Activated T-cell treated with anti-CD3 and anti-CD28 coated beads, Interleukin-2, amount 50 U/mL, for 4 hours (primary cell): ENCODE measurements around the gene INF2. TPM values are rescaled to one million over a fixed set of nuclear protein-coding genes. Genes with fewer than 3 reads are reported as not detected.
"Not testable (repeated sequence)": the region's sequence is repeated elsewhere in the genome, so short reads cannot be mapped to it uniquely, and the experiment has no call there.

Experiments
- ATAC-seq, 2 donors: fragments of 200-7000 bp; cut with Tn5 transposase; one replicate each; pipeline ENCODE4 v1.10.0; 2021
- DNase-seq: peaks from one replicate; pipeline ENCODE4 v3.0.0-alpha.2; 2020
- H3K27me3 Mint-ChIP-seq: one replicate; pipeline ENCODE4 v1.8.0; 2021; ENCODE audit warnings: low read depth, mixed read lengths
- H3K36me3 Mint-ChIP-seq: one replicate; pipeline ENCODE4 v1.8.0; 2022; ENCODE audit warnings: mixed read lengths; ENCODE audit not compliant: insufficient read depth
- H3K4me1 Mint-ChIP-seq: one replicate; pipeline ENCODE4 v1.8.0; 2021; ENCODE audit warnings: low read depth, mixed read lengths
- H3K4me3 Mint-ChIP-seq: one replicate; pipeline ENCODE4 v1.8.0; 2021; ENCODE audit warnings: mild to moderate bottlenecking, moderate library complexity, mixed read lengths
- H3K9me3 Mint-ChIP-seq: one replicate; pipeline ENCODE4 v1.8.0; 2021; ENCODE audit warnings: mixed read lengths
- total RNA-seq, 3 donors: library from RNA; stranded (reverse); gene quantifications; one replicate each; pipeline ENCODE4 v1.2.1, GENCODE V29; 2021

INF2 gene
- total RNA-seq, 3 donors from 2014 or later: 51.8 to 54.9 (median 54.5) TPM

DNA sequence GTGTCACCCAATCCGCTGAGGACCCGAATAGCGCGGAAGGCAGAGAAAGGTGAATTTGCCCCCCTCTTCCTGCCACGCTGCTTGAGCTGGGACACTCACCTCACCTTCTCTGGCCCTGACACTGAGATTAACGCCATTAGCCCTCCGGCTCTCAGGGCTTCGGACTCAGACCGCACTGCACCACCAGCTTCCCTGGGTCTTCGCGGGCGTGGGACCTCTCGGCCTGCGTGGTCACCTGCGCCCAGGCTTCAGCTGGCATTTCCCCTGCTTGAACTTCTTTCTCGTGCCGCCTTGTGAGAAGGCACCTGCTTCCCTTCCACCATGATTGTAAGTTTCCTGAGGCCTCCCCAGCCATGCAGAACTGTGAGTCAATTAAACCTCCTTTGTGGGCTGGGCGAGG, 26.9 kb upstream of the INF2 start:
- H3K36me3 Mint-ChIP-seq, DNase-seq, ATAC-seq, H3K9me3 Mint-ChIP-seq, H3K4me3 Mint-ChIP-seq: not testable (repeated sequence)
- Mint-ChIP-seq H3K27me3 (peaks cover 24% of the 10 kb centered on the region), H3K4me1 (peaks cover 35% of the 10 kb centered on the region)

DNA sequence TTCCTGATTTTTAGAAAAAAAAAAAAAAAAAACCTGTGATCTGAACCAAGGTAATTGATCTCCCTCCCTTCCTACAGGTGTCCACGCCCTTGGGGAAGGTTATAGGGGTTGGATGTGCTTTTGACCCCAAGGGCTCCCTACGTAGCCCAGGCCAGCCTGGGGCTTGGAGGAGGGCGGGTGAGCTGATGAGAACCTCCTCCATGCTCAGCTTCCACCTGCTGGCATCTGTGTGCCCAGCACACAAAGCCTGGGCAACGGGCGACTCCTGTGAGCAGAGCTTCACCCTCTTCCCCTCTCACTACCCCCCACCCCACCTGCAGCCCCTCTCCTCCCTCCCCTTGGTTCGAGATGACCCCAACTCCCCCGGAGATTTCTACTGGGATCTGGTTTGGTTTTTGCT, 25.3 kb upstream of the INF2 start:
- DNase-seq: no peak
- Mint-ChIP-seq H3K4me3 (no peak overlapping the region), H3K27me3 (peaks cover 24% of the 10 kb centered on the region), H3K36me3 (no peaks in the 10 kb centered on the region), H3K9me3 (peaks cover 6% of the 10 kb centered on the region), H3K4me1 (peaks cover 27% of the 10 kb centered on the region)
- ATAC-seq: no peak

DNA sequence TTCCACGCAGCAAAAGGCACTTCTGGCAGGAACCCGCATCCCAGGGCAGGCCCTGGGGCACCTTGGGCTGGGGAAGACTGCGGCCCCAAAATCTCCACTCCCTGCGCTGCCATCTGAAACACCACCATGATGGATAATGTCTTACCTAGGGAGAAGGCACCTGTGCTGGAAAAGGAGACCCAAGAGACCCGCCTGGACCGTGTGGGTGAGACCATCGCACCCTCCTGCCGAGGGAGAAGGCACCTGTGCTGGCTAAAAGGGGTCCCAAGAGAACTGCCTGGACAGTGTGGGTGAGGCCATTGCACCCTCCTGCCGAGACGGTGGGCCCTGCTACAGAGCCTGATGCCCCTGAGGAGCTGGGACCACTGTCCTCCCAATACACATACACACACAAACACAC, 24.8 kb upstream of the INF2 start:
- H3K9me3 Mint-ChIP-seq: peaks cover 6% of the 10 kb centered on the region
- peaks cover 24% of the 10 kb centered on the region for H3K27me3 Mint-ChIP-seq
- H3K4me1 Mint-ChIP-seq: peaks cover 27% of the 10 kb centered on the region
- no peak for ATAC-seq
- no peaks in the 10 kb centered on the region for H3K36me3 Mint-ChIP-seq
- no peak overlapping the region for H3K4me3 Mint-ChIP-seq
- no peak for DNase-seq

DNA sequence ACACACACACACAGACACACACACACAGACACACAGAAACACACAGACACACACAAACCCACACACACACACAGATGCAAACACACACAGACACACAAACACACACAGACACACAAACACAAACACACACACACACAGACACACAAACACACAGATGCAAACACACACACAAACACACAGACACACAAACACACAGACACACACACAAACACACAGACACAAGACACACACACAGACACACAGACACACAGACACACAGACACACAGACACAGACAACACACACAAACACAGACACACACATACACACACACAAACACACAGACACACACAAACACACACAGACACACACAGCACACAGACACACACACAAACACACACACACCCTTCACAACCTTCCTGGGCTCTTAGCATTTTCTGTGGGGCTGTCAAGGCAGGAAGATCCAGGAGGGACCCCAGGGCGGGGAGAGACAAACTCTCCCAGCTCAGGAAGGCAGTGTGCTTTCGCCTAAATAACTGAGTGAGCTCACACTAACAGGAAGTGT, 24.2 kb upstream of the INF2 start:
- DNase-seq (no peak), ATAC-seq (peak; percentile 16 to 33)
- Mint-ChIP-seq H3K4me1 (peaks cover 27% of the 10 kb centered on the region), H3K9me3 (peaks cover 6% of the 10 kb centered on the region), H3K4me3 (peak overlapping the region; percentile 27), H3K27me3 (peaks cover 24% of the 10 kb centered on the region), H3K36me3 (no peaks in the 10 kb centered on the region)

DNA sequence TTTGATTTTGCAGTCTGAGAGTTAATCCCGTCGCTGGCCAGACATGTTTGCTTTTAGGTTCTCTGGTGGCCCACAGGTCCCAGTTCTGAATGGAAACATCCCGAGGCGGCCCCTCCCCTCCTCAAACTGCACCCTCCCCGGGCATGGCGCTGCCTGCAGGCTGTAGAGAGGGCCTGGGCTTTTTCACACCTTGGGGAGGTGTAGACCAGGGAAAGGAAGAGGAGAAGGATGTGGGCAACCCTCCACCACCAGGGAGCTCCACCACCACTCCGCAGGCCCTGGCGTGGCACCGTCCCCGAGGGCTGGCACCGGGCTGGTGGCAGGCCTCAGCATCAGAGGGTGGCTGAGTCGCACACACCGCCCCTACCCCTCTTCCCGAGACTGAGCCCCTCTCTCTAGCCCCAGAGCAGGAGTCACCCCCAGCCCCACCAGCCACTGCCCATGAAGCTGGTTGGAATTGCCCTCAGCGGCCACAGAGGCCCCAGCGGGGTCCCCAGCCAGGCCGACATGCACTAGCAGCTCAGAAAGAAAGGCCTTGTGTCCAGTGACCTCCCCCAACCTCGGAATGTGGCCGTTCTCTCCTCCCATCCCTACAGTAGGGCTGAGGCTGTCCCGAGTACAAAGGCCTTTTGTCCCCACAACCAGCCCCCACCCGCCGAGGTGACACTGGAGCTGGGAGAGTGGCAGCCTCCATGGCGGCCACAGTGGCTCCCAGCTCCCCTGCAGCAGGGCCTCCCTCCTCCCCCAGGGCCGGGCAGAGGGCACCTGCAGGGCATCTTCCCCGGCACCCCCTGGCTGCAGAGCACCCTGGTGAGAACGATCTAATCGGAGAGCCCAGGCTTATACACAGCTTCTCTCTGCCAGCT, 23.5 kb upstream of the INF2 start:
- peaks cover 6% of the 10 kb centered on the region for H3K9me3 Mint-ChIP-seq
- peaks cover 18% of the 10 kb centered on the region for H3K27me3 Mint-ChIP-seq
- H3K36me3 Mint-ChIP-seq: no peaks in the 10 kb centered on the region
- H3K4me1 Mint-ChIP-seq: peaks cover 26% of the 10 kb centered on the region
- ATAC-seq (peak; percentile 77 to 86), DNase-seq (peak; percentile 40)
- peak overlapping the region; percentile 27 for H3K4me3 Mint-ChIP-seq

DNA sequence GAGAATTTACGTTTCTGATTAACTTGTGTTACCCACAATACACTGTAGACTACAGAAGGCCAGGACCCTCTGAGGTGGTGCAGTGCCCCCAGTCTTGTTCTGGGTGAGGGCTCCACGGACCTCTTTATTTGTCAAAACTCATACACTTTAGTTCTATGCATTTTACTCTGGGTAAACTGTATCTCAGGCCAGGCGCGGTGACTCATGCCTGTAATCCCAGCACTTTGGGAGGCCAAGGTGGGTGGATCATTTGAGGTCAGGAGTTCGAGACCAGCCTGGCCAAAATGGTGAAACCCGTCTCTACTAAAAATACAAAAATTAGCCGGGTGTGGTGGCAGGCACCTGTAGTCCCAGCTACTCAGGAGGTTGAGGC, 22.9 kb upstream of the INF2 start:
- not testable (repeated sequence) for ATAC-seq

DNA sequence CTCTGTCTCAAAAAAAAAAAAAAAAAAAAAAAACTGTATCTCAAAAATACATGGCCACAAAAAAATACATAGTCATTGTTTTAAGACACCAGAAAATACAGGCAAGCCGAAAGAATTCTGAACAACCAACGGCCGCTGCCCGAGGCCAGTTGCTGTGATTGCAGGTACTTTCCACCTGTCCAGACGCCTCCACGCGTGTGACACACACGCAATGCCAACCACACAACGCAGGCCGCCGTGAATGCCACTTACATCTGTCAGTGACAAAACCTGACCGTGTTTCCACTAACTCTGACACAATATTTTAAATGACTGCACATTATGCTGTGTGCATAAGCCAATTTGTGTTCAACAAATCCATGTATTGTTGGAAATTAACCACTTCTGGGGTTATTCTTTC, 22.4 kb upstream of the INF2 start:
- peaks cover 11% of the 10 kb centered on the region for H3K27me3 Mint-ChIP-seq
- H3K36me3 Mint-ChIP-seq: no peaks in the 10 kb centered on the region
- no peak overlapping the region for H3K4me3 Mint-ChIP-seq
- ATAC-seq (no peak), DNase-seq (no peak)
- no peaks in the 10 kb centered on the region for H3K9me3 Mint-ChIP-seq
- H3K4me1 Mint-ChIP-seq: peaks cover 26% of the 10 kb centered on the region

More for the DNA sequence above, 22.9 kb upstream of the INF2 start:
- Mint-ChIP-seq H3K4me1 (peaks cover 26% of the 10 kb centered on the region), H3K27me3 (peaks cover 13% of the 10 kb centered on the region)
- H3K36me3 Mint-ChIP-seq, DNase-seq, H3K9me3 Mint-ChIP-seq, H3K4me3 Mint-ChIP-seq: not testable (repeated sequence)

DNA sequence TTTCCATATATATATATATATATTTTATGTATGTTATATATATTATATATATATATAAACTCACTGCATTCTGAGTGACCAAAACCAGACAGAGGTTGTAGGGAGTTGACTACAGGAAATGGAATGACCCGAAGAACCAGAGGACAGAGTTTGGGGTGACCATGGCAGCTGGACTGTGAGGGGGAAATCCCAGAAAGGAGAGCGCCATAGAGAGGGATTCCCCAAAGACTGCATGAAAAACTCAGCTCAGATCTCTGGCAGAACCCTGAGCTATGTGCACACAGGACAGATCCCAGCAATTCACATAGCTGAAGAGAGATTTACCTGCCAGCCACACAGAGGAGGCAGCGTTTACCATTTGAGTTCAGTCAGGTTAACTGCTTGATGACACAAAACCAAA, 19.7 kb upstream of the INF2 start:
- Mint-ChIP-seq H3K9me3 (no peaks in the 10 kb centered on the region), H3K27me3 (peaks cover 4% of the 10 kb centered on the region), H3K4me1 (peaks cover 21% of the 10 kb centered on the region), H3K36me3 (no peaks in the 10 kb centered on the region), H3K4me3 (no peak overlapping the region)
- ATAC-seq: no peak
- no peak for DNase-seq

DNA sequence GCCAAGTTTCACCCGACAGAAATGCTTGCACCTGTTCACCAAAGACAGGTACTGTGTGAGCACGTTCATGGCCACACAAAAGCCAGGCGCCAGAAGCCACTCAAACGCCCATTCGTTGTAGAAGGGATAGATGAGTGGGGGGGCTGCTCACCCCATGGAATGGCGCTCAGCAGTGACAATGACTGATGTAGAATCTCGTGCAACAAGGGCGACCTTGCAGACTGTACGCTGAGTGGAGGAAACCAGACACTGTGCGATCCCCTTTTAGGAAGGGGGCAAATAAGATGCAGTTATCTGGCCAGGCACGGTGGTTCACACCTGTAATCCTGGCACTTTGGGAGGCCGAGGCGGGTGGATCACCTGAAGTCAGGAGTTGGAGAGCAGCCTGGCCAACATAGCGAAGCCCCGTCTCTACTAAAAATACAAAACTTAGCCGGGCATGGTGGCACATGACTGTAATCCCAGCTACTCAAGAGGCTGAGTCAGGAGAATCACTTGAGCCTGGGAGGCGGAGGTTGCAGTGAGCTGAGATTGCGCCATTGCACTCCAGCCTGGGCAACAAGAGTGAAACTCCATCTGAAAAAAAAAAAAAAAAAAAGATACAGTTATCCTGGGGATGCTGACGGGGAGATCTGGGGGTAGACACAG, 18.0 kb upstream of the INF2 start:
- DNase-seq, H3K36me3 Mint-ChIP-seq, H3K27me3 Mint-ChIP-seq, H3K4me1 Mint-ChIP-seq, ATAC-seq, H3K9me3 Mint-ChIP-seq, H3K4me3 Mint-ChIP-seq: not testable (repeated sequence)

DNA sequence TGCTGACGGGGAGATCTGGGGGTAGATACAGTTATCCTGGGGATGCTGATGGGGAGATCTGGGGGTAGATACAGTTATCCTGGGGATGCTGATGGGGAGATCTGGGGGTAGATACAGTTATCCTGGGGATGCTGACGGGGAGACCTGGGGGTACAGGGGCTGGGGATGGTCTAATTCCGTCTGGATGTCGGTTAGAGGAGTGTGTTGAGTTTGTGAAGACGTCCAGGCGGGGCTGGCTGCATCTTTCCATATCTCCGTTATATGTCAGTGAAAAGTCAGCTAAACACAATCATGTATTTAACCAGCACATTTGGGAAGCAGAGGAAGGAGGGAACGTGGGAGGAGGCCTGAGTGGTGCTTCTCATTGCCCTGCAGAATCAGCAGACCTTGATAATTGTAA, 17.3 kb upstream of the INF2 start:
- H3K4me3 Mint-ChIP-seq, DNase-seq, H3K4me1 Mint-ChIP-seq, ATAC-seq, H3K27me3 Mint-ChIP-seq, H3K36me3 Mint-ChIP-seq, H3K9me3 Mint-ChIP-seq: not testable (repeated sequence)

DNA sequence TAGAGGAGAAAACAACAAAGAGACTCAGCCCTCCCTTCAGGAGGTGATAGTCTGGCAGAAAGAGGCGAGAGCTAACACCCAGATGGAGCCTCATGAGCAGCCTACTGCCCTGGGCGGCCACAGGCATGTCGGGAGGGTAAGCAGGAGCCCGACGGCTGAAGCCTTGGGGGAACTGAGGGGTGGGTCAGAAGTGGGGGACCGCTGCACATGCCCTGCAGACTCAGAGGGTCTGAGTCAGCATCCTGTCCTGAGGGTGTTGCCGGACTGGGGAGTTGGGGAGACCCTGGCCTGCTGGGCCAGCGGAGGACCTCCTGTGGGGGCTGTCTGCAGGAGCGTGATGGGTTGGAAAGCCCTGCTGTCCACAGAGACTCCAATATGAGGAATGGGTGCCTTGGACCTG, 15.9 kb upstream of the INF2 start:
- no peak overlapping the region for H3K4me3 Mint-ChIP-seq
- DNase-seq: no peak
- no peak for ATAC-seq
- no peaks in the 10 kb centered on the region for H3K36me3 Mint-ChIP-seq
- H3K9me3 Mint-ChIP-seq: no peaks in the 10 kb centered on the region
- no peaks in the 10 kb centered on the region for H3K27me3 Mint-ChIP-seq
- peaks cover 13% of the 10 kb centered on the region for H3K4me1 Mint-ChIP-seq

DNA sequence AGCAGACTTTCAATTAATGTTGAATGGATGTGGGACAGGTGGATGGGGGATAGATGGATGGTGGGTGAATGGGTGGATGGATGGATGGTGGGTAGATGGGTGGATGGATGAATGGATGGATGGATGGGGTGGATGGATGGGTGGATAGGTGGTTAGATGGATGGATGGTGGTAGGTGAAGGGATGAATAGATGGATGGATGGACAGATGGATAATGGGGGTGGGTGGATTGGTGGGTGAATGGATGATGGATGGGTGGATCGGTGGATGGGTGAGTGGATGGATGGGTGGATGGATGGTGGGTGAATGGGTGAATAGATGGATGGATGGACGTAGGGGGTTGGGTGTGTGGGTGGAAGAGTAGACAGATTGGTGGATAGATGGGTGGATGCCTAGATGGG, 14.0 kb upstream of the INF2 start:
- ATAC-seq: no peak
- no peak overlapping the region for H3K4me3 Mint-ChIP-seq

DNA sequence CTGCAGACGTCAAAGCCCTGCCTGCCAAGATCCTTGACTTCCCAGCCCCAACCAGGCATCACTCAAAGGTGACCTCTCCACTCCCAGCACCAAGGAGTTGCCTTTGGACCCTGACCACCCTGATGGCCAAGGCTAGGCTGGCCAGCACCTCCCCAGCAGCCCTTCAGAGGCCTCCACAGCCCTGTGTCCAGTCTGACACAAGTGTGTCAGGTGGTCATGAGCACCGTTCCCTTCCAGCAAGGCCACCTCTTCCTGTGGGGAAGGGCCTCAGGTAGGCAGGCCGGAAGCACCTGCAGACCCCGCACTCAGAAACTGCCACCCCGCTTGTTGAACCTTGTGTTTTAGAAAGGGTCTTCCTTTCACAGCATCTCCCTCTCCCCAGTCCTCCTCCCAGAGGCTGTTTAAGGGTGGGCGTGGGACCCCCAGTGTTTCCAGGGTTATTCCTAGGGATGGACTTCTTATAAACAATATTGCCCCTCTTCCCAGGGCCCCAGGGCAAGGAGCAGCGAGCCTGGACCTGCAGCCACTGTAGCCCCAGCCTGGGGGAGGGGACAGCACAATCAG, 13.2 kb upstream of the INF2 start:
- ATAC-seq (no peak), DNase-seq (no peak)
- H3K4me3 Mint-ChIP-seq: no peak overlapping the region
- H3K9me3 Mint-ChIP-seq: no peaks in the 10 kb centered on the region
- H3K36me3 Mint-ChIP-seq: no peaks in the 10 kb centered on the region
- H3K27me3 Mint-ChIP-seq: no peaks in the 10 kb centered on the region
- H3K4me1 Mint-ChIP-seq: peaks cover 18% of the 10 kb centered on the region

More for the DNA sequence above, 14.0 kb upstream of the INF2 start:
- H3K36me3 Mint-ChIP-seq: no peaks in the 10 kb centered on the region
- H3K9me3 Mint-ChIP-seq: no peaks in the 10 kb centered on the region
- H3K27me3 Mint-ChIP-seq: no peaks in the 10 kb centered on the region
- peaks cover 14% of the 10 kb centered on the region for H3K4me1 Mint-ChIP-seq
- no peak for DNase-seq

DNA sequence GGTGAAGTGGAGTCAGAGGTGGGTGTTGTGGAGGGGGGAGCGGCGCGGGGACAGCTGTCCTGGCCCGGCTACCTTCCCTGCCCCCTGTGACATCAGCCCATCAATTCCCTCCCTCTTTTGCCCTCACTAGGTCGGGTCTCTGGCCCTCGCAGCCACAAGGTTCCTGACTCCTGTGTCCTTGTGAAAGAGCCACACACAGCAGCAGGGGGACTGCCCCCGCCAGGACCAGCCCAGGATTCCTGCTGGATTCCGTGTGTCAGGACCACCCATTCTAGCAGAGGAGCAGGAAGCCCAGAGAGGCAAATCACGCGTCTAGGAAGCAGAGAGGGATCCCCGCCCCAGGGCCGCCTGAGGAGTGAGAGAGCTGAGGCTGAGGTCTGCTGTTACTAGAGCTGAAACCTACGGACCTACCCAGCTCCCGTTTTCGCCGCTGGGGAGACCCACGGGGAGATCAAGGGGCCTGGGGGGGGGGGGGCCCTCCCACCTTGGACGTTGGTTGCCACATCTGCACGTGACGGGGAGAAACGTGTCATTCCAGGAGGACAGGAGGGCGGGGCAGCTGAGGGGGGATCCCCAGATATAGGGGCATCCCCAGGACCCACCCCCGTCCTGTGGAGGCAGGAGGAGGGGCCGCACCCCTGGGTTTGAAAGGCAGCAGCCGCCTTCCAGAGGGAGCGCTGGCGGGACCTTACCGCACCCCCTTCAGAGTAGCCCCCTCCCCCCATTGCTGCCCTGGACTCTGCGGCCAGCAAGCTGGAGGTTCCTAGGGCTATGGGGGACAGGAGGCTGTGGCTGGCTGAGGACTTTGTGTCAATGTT, 12.5 kb upstream of the INF2 start:
- Mint-ChIP-seq H3K36me3 (no peaks in the 10 kb centered on the region), H3K9me3 (no peaks in the 10 kb centered on the region), H3K4me3 (peak overlapping the region; percentile 74), H3K27me3 (no peaks in the 10 kb centered on the region), H3K4me1 (peaks cover 20% of the 10 kb centered on the region)
- peak; percentile 29 to 40 for ATAC-seq
- peak; percentile 52 for DNase-seq
